ENCODE measurements around the gene BTBD2.

BTBD2 gene

DNA sequence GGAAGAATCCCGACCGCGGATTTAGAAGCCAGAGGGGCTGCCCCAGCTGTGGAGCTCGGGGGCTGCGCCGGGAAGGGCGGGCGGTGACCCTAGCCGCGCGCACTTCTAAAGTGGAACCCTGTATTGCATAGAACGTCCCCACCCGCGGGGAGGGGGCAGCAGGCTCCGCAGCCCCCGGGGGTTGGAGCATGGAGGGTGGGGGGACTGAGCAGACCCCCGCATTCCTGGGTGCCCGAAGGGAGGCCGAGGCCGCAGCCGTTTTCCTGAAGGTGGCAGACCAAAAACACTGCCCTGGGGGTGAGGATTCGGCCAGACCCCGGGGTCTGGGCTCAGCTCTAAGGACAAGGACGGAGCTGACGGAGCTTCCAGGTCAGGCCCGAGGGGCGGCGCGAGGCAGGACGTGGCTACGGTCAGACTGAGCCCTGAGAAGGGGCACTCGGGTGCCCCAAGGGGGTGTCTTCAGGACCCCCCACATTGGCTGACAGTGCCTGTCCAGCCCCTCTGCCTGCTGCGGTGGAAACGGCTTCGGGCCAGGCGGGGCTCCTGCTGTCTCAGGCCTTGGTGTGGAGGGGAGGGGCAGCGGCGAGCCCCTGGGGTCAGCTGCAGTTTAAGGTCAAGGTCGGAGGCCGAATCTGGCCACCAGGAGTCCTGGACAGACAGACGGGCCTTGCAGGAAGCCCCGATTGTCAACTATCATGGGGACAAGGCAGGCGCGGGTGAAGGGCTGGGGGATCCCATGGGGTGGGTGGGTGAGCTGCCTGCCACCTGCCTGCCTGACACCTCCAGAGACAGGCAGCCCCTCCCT, 23.0 kb upstream of the BTBD2 start:
- TF ChIP-seq, protein P1, sequence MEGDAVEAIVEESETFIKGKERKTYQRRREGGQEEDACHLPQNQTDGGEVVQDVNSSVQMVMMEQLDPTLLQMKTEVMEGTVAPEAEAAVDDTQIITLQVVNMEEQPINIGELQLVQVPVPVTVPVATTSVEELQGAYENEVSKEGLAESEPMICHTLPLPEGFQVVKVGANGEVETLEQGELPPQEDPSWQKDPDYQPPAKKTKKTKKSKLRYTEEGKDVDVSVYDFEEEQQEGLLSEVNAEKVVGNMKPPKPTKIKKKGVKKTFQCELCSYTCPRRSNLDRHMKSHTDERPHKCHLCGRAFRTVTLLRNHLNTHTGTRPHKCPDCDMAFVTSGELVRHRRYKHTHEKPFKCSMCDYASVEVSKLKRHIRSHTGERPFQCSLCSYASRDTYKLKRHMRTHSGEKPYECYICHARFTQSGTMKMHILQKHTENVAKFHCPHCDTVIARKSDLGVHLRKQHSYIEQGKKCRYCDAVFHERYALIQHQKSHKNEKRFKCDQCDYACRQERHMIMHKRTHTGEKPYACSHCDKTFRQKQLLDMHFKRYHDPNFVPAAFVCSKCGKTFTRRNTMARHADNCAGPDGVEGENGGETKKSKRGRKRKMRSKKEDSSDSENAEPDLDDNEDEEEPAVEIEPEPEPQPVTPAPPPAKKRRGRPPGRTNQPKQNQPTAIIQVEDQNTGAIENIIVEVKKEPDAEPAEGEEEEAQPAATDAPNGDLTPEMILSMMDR (conservative IDR thresholded peaks at IDR 0.05; ENCODE audit: low read length) = no peak
- TF ChIP-seq EZH2phosphoT487 (IDR thresholded peaks at IDR 0.05; ENCODE audit: borderline replicate concordance) = no peak
- no peak overlapping the region for H2AFZ ChIP-seq (ENCODE audit: low read length)
- H3K9ac ChIP-seq (ENCODE audit: low read depth, low read length, poor library complexity, severe bottlenecking) = no peak overlapping the region
- H3K79me2 ChIP-seq (ENCODE audit: insufficient read depth, low read length) = peaks cover 20% of the 10 kb centered on the region; the same call in 1 of the 2 replicates
- H3K4me3 ChIP-seq (ENCODE audit: low read length, poor library complexity, severe bottlenecking) = no peak overlapping the region
- no peaks in the 10 kb centered on the region for H3K9me3 ChIP-seq (ENCODE audit: insufficient read depth, low read depth, low read length)
- H4K20me1 ChIP-seq (ENCODE audit: insufficient read depth, low read length, poor library complexity, severe bottlenecking) = peaks cover 10% of the 10 kb centered on the region
- peaks cover 18% of the 10 kb centered on the region for H3K4me1 ChIP-seq (ENCODE audit: insufficient read depth, low read length, poor library complexity, severe bottlenecking)
- H3K27me3 ChIP-seq (ENCODE audit: insufficient read depth, low read length, poor library complexity, severe bottlenecking) = no peaks in the 10 kb centered on the region
- H3F3A ChIP-seq (ENCODE audit: low read depth) = peaks cover 6% of the 10 kb centered on the region; the same call in 1 of the 2 replicates
- H3K9me2 ChIP-seq (replicated peaks; ENCODE audit: low read depth, low read length) = no peaks in the 10 kb centered on the region
- H3K4me2 ChIP-seq (ENCODE audit: low read depth, low read length, poor library complexity, severe bottlenecking) = no peak overlapping the region
- peaks cover 20% of the 10 kb centered on the region; the same call in 1 of the 2 replicates for H3K36me3 ChIP-seq (ENCODE audit: insufficient read depth, low read length)

GRCh38 chr19:2037651-2038255, 22.2 kb upstream of the BTBD2 start:
- Histone ChIP-seq H3K27me3 (ENCODE audit: insufficient read depth, low read length, poor library complexity, severe bottlenecking) (no peaks in the 10 kb centered on the region), H3K36me3 (ENCODE audit: insufficient read depth, low read length) (peaks cover 20% of the 10 kb centered on the region; the same call in 1 of the 2 replicates), H3K9me2 (replicated peaks; ENCODE audit: low read depth, low read length) (no peaks in the 10 kb centered on the region), H3K9me3 (ENCODE audit: insufficient read depth, low read depth, low read length) (no peaks in the 10 kb centered on the region), H2AFZ (ENCODE audit: low read length) (no peak overlapping the region), H4K20me1 (ENCODE audit: insufficient read depth, low read length, poor library complexity, severe bottlenecking) (peaks cover 10% of the 10 kb centered on the region), H3K79me2 (ENCODE audit: insufficient read depth, low read length) (peaks cover 16% of the 10 kb centered on the region; the same call in 1 of the 2 replicates), H3F3A (ENCODE audit: low read depth) (peaks cover 6% of the 10 kb centered on the region; the same call in 1 of the 2 replicates), H3K4me2 (ENCODE audit: low read depth, low read length, poor library complexity, severe bottlenecking) (no peak overlapping the region), H3K9ac (ENCODE audit: low read depth, low read length, poor library complexity, severe bottlenecking) (no peak overlapping the region), H3K4me1 (ENCODE audit: insufficient read depth, low read length, poor library complexity, severe bottlenecking) (peaks cover 19% of the 10 kb centered on the region), H3K4me3 (ENCODE audit: low read length, poor library complexity, severe bottlenecking) (no peak overlapping the region)
- TF ChIP-seq, protein P1 (conservative IDR thresholded peaks at IDR 0.05; ENCODE audit: low read length) = no peak
- no peak for TF ChIP-seq EZH2phosphoT487 (IDR thresholded peaks at IDR 0.05; ENCODE audit: borderline replicate concordance)

- no peaks in the 10 kb centered on the region for H3K9me2 ChIP-seq (replicated peaks; ENCODE audit: low read depth, low read length)
- peaks cover 18% of the 10 kb centered on the region for H3K4me1 ChIP-seq (ENCODE audit: insufficient read depth, low read length, poor library complexity, severe bottlenecking)
- H3K79me2 ChIP-seq (ENCODE audit: insufficient read depth, low read length) = peaks cover 7% of the 10 kb centered on the region; the same call in 1 of the 2 replicates
- H3K27me3 ChIP-seq (ENCODE audit: insufficient read depth, low read length, poor library complexity, severe bottlenecking) = no peaks in the 10 kb centered on the region
- peaks cover 6% of the 10 kb centered on the region for H4K20me1 ChIP-seq (ENCODE audit: insufficient read depth, low read length, poor library complexity, severe bottlenecking)
- H2AFZ ChIP-seq (ENCODE audit: low read length) = no peak overlapping the region
- H3K4me2 ChIP-seq (ENCODE audit: low read depth, low read length, poor library complexity, severe bottlenecking) = no peak overlapping the region
- peaks cover 6% of the 10 kb centered on the region; the same call in 1 of the 2 replicates for H3F3A ChIP-seq (ENCODE audit: low read depth)
- no peak for TF ChIP-seq EZH2phosphoT487 (IDR thresholded peaks at IDR 0.05; ENCODE audit: borderline replicate concordance)
- TF ChIP-seq, protein P1 (conservative IDR thresholded peaks at IDR 0.05; ENCODE audit: low read length) = no peak
- no peaks in the 10 kb centered on the region for H3K9me3 ChIP-seq (ENCODE audit: insufficient read depth, low read depth, low read length)
- no peak overlapping the region for H3K9ac ChIP-seq (ENCODE audit: low read depth, low read length, poor library complexity, severe bottlenecking)
- peaks cover 18% of the 10 kb centered on the region; the same call in 1 of the 2 replicates for H3K36me3 ChIP-seq (ENCODE audit: insufficient read depth, low read length)
- no peak overlapping the region for H3K4me3 ChIP-seq (ENCODE audit: low read length, poor library complexity, severe bottlenecking)
Observed at GRCh38 chr19:2036424-2036823, 20.9 kb upstream of the BTBD2 start.

Measured in Loucy (cell line).